ENCODE results near the gene CAMTA1.
"Not testable (repeated sequence)": the region's sequence is repeated elsewhere in the genome, so short reads cannot be mapped to it uniquely, and the experiment has no call there.

CAMTA1 gene

GRCh38 chr1:7404046-7404742 is 618.9 kb downstream of the CAMTA1 start:
- DNase-seq = no peak

- no peak for DNase-seq
Measured at GRCh38 chr1:7405844-7406500, 620.7 kb downstream of the CAMTA1 start.

GRCh38 chr1:7406641-7407543 is 621.6 kb downstream of the CAMTA1 start:
- DNase-seq = no peak

- no peak for DNase-seq
Measured at GRCh38 chr1:7407544-7407895, 622.3 kb downstream of the CAMTA1 start.

GRCh38 chr1:7407980-7408770 is 622.9 kb downstream of the CAMTA1 start:
- no peak for DNase-seq

GRCh38 chr1:7408771-7409150 is 623.5 kb downstream of the CAMTA1 start:
- DNase-seq = no peak

GRCh38 chr1:7409278-7409677 is 624.0 kb downstream of the CAMTA1 start:
- DNase-seq = no peak

- DNase-seq = no peak
Measured at GRCh38 chr1:7410156-7410555, 624.9 kb downstream of the CAMTA1 start.

- not testable (repeated sequence) for DNase-seq
Measured at GRCh38 chr1:7417618-7418017, 632.4 kb downstream of the CAMTA1 start.

- DNase-seq = no peak
Measured at GRCh38 chr1:7418442-7419080, 633.3 kb downstream of the CAMTA1 start.

GRCh38 chr1:7420098-7420445 is 634.8 kb downstream of the CAMTA1 start:
- DNase-seq = no peak

GRCh38 chr1:7420470-7421100 is 635.3 kb downstream of the CAMTA1 start:
- no peak for DNase-seq

- DNase-seq = no peak
Measured at GRCh38 chr1:7421471-7422075, 636.3 kb downstream of the CAMTA1 start.

- no peak for DNase-seq
Measured at GRCh38 chr1:7422081-7422480, 636.8 kb downstream of the CAMTA1 start.

- no peak for DNase-seq
Measured at GRCh38 chr1:7422561-7422960, 637.3 kb downstream of the CAMTA1 start.

GRCh38 chr1:7422966-7423365 is 637.7 kb downstream of the CAMTA1 start:
- DNase-seq = no peak

- no peak for DNase-seq
Measured at GRCh38 chr1:7424352-7424890, 639.2 kb downstream of the CAMTA1 start.

- DNase-seq = no peak
Measured at GRCh38 chr1:7425229-7425628, 640.0 kb downstream of the CAMTA1 start.

- DNase-seq = no peak
Measured at GRCh38 chr1:7425771-7426170, 640.5 kb downstream of the CAMTA1 start.

- DNase-seq = no peak
Measured at GRCh38 chr1:7426780-7427604, 641.7 kb downstream of the CAMTA1 start.

Measured in GDM1 (cell line).